Measurements from ENCODE around the gene SLC17A6. TPM values are rescaled to one million over a fixed set of nuclear protein-coding genes. Genes with fewer than 3 reads are reported as not detected.

The SLC17A6 gene
- total and polyA plus RNA-seq, 9 donors, result 0.03 TPM; not detected in 8

DNA sequence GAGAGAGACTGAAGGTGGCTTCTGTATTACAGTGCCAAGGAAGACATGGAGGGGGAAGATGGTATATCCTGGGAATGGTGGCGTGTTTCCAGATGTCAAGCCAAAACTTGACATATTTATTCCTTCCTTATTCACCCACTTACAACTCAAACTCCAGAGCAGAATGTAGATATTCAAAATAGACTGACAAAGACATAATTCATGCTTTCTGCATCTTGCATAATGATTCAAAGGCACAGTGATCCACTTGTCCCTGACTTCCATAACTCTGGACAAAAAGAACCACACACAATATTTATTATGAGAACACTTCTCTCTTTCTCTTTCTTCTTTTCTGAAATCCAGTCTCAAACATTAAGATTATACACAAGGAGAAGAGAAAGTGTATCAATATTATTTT, 48.9 kb downstream of the SLC17A6 start:
- no CpG with 5 or more reads among the region's 1 CpG for WGBS (ENCODE audit: insufficient coverage)
- H3K4me1 ChIP-seq (ENCODE audit: control insufficient read depth, insufficient read depth, low read length), result no peaks in the 10 kb centered on the region

DNA sequence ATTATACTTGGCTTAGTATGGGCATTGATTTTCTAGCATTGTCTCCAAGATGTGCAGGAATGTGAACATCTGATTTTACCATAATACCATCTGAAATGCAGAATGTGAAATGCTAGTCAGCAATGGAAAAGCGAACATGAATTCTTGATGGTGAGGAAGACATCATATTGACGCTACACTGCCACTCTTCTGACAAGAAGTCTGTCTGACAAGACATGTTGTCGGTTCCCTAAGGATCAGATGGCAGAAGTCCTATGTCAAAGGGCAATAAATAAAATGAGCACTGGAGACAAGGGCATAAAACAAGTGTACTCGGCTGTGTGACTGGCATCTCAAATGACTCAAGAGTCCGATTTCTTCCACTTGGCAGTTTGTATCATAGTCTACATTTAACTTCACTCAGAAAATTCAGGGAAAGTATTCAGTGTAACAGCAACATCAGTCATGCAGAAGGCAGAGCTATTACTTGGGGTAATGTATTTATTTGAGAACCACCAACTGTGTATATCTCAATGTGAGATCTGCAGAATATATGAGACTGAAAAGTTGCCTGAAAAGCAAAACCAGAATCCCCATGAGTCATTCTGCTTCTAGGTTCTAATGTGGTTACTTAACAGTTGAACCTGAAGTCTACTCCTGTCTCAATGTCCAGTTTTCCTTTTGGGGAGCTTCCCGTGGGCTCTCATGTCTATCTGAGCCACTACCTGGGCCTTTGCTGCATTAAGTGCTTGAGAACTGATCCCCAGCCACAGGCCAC, 51.5 kb downstream of the SLC17A6 start:
- Histone ChIP-seq H3K36me3 (ENCODE audit: control insufficient read depth, insufficient read depth, low read length) (no peaks in the 10 kb centered on the region), H3K27ac (ENCODE audit: low read length) (no peak overlapping the region), H3K4me1 (ENCODE audit: control insufficient read depth, insufficient read depth, low read length) (no peaks in the 10 kb centered on the region), H3K27me3 (ENCODE audit: control insufficient read depth, insufficient read depth, low read length) (no peaks in the 10 kb centered on the region), H3K4me3 (ENCODE audit: low read length) (no peak overlapping the region), H3K9me3 (replicated peaks; ENCODE audit: control insufficient read depth, low read depth, low read length) (no peaks in the 10 kb centered on the region)
- no peak for DNase-seq
- 86% methylated on average over 4 of the region's 6 CpGs for WGBS (ENCODE audit: insufficient coverage)

More for the DNA sequence above, 48.9 kb downstream of the SLC17A6 start:
- H3K27ac ChIP-seq (ENCODE audit: low read length), result no peak overlapping the region
- no peaks in the 10 kb centered on the region for H3K36me3 ChIP-seq (ENCODE audit: control insufficient read depth, insufficient read depth, low read length)
- no peaks in the 10 kb centered on the region for H3K9me3 ChIP-seq (replicated peaks; ENCODE audit: control insufficient read depth, low read depth, low read length)
- no peaks in the 10 kb centered on the region for H3K27me3 ChIP-seq (ENCODE audit: control insufficient read depth, insufficient read depth, low read length)
- DNase-seq, result no peak
- no peak overlapping the region for H3K4me3 ChIP-seq (ENCODE audit: low read length)

DNA sequence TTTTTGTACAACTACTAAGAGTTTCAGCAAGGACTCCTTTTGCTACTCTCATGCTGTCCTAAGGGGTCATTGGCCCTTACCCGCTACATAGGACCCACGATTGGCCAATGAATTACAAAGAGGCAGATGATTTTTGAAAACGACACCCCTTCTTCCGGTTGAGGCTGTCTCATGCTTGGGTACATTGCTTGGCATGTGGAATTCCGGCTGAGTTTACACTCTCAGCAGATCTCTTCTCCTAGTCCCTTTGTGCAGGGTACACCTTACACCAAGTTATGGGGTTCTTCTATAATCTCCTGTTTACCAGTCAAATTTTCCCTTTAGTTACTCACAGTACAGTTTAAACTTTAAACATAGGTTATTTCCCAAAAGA, 52.1 kb downstream of the SLC17A6 start:
- no peaks in the 10 kb centered on the region for H3K4me1 ChIP-seq (ENCODE audit: control insufficient read depth, insufficient read depth, low read length)
- no peaks in the 10 kb centered on the region for H3K27me3 ChIP-seq (ENCODE audit: control insufficient read depth, insufficient read depth, low read length)
- no peaks in the 10 kb centered on the region for H3K36me3 ChIP-seq (ENCODE audit: control insufficient read depth, insufficient read depth, low read length)
- DNase-seq, result no peak
- 84% methylated on average over 5 of the region's 5 CpGs for WGBS (ENCODE audit: insufficient coverage)
- H3K9me3 ChIP-seq (replicated peaks; ENCODE audit: control insufficient read depth, low read depth, low read length), result no peaks in the 10 kb centered on the region
- H3K4me3 ChIP-seq (ENCODE audit: low read length), result no peak overlapping the region
- H3K27ac ChIP-seq (ENCODE audit: low read length), result no peak overlapping the region

DNA sequence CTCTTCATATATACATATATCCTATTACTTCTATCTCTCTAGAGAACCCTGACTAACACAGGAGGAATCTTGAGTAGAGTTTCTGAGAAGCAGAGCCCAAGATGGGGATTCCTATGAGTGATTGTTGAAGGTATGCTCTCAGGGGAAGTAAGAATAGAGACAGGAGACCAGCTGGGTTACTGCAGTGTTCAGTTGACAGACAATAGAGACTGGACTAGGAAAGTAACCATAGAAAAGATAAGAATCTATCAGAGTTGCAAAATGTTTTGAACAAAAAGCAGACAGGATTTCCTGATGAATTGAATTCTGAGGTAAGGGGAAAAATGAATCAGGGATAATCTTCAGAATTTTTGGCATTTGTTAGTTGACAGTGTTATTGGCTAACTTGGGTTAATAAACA, 54.4 kb downstream of the SLC17A6 start:
- Histone ChIP-seq H3K27ac (ENCODE audit: low read length) (no peak overlapping the region), H3K4me1 (ENCODE audit: control insufficient read depth, insufficient read depth, low read length) (no peaks in the 10 kb centered on the region), H3K9me3 (replicated peaks; ENCODE audit: control insufficient read depth, low read depth, low read length) (no peaks in the 10 kb centered on the region), H3K27me3 (ENCODE audit: control insufficient read depth, insufficient read depth, low read length) (no peaks in the 10 kb centered on the region), H3K4me3 (ENCODE audit: low read length) (no peak overlapping the region), H3K36me3 (ENCODE audit: control insufficient read depth, insufficient read depth, low read length) (no peaks in the 10 kb centered on the region)
- no peak for DNase-seq

DNA sequence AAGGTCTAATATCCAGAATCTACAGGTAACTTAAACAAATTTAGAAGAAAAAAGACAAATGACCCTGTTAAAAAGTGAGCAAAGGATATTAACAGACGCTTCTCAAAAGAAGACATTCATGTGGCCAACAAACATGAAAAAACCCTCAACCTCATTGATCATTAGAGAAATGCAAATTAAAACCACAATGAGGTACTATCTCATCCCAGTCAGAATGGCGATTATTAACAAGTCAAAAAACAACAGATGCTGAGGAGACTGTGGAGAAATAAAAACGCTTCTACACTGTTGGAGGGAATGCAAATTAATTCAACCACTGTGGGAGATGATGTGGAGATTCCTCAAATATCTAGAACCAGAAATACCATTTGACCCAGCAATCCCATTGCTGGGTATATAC, 67.2 kb downstream of the SLC17A6 start:
- Histone ChIP-seq H3K27ac (ENCODE audit: low read length) (no peak overlapping the region), H3K9me3 (replicated peaks; ENCODE audit: control insufficient read depth, low read depth, low read length) (no peaks in the 10 kb centered on the region), H3K36me3 (ENCODE audit: control insufficient read depth, insufficient read depth, low read length) (no peaks in the 10 kb centered on the region), H3K27me3 (ENCODE audit: control insufficient read depth, insufficient read depth, low read length) (no peaks in the 10 kb centered on the region), H3K4me3 (ENCODE audit: low read length) (no peak overlapping the region), H3K4me1 (ENCODE audit: control insufficient read depth, insufficient read depth, low read length) (no peaks in the 10 kb centered on the region)
- no peak for DNase-seq
- WGBS (ENCODE audit: insufficient coverage), result no CpG with 5 or more reads among the region's 3 CpGs

DNA sequence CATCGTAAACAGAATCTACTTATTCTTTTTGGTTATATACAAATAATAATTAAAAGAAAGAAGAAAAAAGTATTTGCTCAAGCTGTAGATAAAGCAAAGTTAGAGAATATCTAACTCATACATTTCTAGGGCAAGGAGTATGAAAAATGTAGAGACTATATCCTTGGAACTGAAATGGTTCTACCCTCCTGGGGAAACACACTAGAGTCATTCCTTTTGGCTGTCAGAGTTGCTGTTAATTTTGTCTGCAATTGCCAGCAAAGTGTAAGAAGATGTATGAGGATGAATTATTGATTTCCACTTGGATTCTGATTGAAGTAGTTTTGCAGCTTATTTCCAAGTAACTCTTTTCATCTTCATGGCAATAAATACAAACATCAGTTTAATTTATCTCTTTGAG, 69.1 kb downstream of the SLC17A6 start:
- WGBS (ENCODE audit: insufficient coverage), result no CpG with 5 or more reads among the region's 1 CpG
- no peaks in the 10 kb centered on the region for H3K9me3 ChIP-seq (replicated peaks; ENCODE audit: control insufficient read depth, low read depth, low read length)
- H3K27ac ChIP-seq (ENCODE audit: low read length), result no peak overlapping the region
- H3K27me3 ChIP-seq (ENCODE audit: control insufficient read depth, insufficient read depth, low read length), result no peaks in the 10 kb centered on the region
- no peaks in the 10 kb centered on the region for H3K36me3 ChIP-seq (ENCODE audit: control insufficient read depth, insufficient read depth, low read length)
- no peak for DNase-seq
- no peaks in the 10 kb centered on the region for H3K4me1 ChIP-seq (ENCODE audit: control insufficient read depth, insufficient read depth, low read length)
- no peak overlapping the region for H3K4me3 ChIP-seq (ENCODE audit: low read length)

DNA sequence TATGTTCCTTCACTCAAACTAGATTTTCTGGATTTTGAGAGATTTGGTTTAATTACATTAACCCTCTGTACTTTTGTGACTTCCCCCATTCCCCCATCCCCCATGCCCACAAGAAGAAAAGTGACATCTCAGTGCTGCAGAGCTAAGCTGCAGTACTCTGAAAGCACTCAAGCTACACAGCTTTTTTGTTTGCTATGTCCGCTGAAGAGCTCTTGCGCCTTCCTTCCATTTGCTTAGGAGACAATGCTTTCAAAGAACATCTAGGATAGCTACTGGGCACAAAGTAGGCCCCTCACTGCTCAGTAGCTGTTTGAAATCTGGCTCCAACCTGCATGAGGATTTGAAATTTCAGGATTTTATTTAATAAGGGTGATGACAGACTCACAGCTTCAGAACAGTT, 69.7 kb downstream of the SLC17A6 start:
- no peaks in the 10 kb centered on the region for H3K27me3 ChIP-seq (ENCODE audit: control insufficient read depth, insufficient read depth, low read length)
- 72% methylated on average over 2 of the region's 2 CpGs for WGBS (ENCODE audit: insufficient coverage)
- H3K36me3 ChIP-seq (ENCODE audit: control insufficient read depth, insufficient read depth, low read length), result no peaks in the 10 kb centered on the region
- no peak overlapping the region for H3K4me3 ChIP-seq (ENCODE audit: low read length)
- H3K9me3 ChIP-seq (replicated peaks; ENCODE audit: control insufficient read depth, low read depth, low read length), result no peaks in the 10 kb centered on the region
- no peaks in the 10 kb centered on the region for H3K4me1 ChIP-seq (ENCODE audit: control insufficient read depth, insufficient read depth, low read length)
- DNase-seq, result no peak
- H3K27ac ChIP-seq (ENCODE audit: low read length), result no peak overlapping the region

DNA sequence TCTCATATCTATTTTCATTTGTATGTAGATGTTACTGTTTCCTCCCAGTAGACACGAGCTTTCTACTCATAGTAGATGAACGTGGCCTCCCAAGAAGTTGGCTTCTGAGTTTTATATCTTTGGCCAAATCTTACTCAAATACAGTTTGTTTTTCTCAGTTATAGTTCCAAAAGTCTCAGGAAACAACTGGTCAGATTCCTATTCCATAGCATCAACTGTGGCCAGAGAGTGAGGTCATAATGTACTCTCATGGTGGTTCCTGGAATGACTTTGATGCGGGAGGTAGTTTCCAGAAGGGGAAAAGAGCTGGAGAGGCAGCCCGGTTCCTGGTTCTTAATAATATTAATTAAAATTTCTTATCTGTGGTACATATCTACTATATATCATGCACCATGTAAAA, 77.3 kb downstream of the SLC17A6 start:
- Histone ChIP-seq H3K27me3 (ENCODE audit: control insufficient read depth, insufficient read depth, low read length) (no peaks in the 10 kb centered on the region), H3K4me3 (ENCODE audit: low read length) (no peak overlapping the region), H3K9me3 (replicated peaks; ENCODE audit: control insufficient read depth, low read depth, low read length) (no peaks in the 10 kb centered on the region), H3K4me1 (ENCODE audit: control insufficient read depth, insufficient read depth, low read length) (no peaks in the 10 kb centered on the region), H3K27ac (ENCODE audit: low read length) (no peak overlapping the region), H3K36me3 (ENCODE audit: control insufficient read depth, insufficient read depth, low read length) (no peaks in the 10 kb centered on the region)
- WGBS (ENCODE audit: insufficient coverage), result no CpG with 5 or more reads among the region's 4 CpGs
- DNase-seq, result peak; percentile 87

DNA sequence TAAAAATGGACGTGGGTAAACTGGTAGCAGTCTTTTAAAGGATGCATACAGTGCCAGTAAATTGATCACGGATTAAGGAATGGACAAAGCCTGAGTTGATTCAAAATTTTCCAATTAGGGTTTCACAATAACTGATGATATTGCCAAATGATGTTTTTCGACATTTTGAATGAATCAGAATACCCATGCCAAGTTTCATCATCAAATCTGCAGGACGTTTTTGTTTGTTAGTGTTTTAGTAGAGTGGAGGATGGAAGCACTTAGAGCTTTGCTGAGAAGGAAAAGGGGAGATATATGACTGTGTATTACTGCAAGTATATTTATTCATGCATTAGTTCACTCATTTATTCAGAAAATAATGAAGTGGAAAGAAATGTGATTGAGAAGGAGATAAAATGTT, 78.3 kb downstream of the SLC17A6 start:
- H3K36me3 ChIP-seq (ENCODE audit: control insufficient read depth, insufficient read depth, low read length), result no peaks in the 10 kb centered on the region
- no peak overlapping the region for H3K4me3 ChIP-seq (ENCODE audit: low read length)
- DNase-seq, result peak; percentile 31
- WGBS (ENCODE audit: insufficient coverage), result 17% methylated on average over 1 of the region's 4 CpGs
- H3K27ac ChIP-seq (ENCODE audit: low read length), result no peak overlapping the region
- H3K4me1 ChIP-seq (ENCODE audit: control insufficient read depth, insufficient read depth, low read length), result no peaks in the 10 kb centered on the region
- H3K27me3 ChIP-seq (ENCODE audit: control insufficient read depth, insufficient read depth, low read length), result no peaks in the 10 kb centered on the region
- H3K9me3 ChIP-seq (replicated peaks; ENCODE audit: control insufficient read depth, low read depth, low read length), result no peaks in the 10 kb centered on the region

DNA sequence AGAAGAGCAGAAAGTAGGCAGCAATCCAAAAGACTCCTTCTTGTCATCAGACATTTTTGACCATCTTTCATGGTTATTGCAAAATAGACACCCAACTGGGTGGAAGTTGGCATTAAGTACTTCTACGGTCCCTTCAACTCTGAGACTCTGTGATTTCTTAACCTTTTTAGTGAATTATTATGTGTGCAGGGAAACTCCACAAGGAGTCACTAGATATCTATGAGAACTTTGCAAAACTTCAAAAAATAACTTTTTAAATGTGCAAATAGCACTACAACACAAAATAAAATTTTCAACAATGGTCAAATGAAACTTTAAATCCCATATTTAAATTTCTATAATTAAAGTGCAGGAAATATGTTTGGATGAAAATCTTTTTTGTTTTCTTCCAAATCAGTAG, 88.7 kb downstream of the SLC17A6 start:
- WGBS (ENCODE audit: insufficient coverage), result no CpG with 5 or more reads among the region's 1 CpG
- Histone ChIP-seq H3K4me3 (ENCODE audit: low read length) (no peak overlapping the region), H3K27me3 (ENCODE audit: control insufficient read depth, insufficient read depth, low read length) (no peaks in the 10 kb centered on the region), H3K9me3 (replicated peaks; ENCODE audit: control insufficient read depth, low read depth, low read length) (no peaks in the 10 kb centered on the region), H3K36me3 (ENCODE audit: control insufficient read depth, insufficient read depth, low read length) (no peaks in the 10 kb centered on the region), H3K27ac (ENCODE audit: low read length) (no peak overlapping the region), H3K4me1 (ENCODE audit: control insufficient read depth, insufficient read depth, low read length) (peaks cover 2% of the 10 kb centered on the region)
- DNase-seq, result no peak
